HG03565 (cell line): ENCODE measurements around the gene XRN2.
"Not testable (repeated sequence)": the region's sequence is repeated elsewhere in the genome, so short reads cannot be mapped to it uniquely, and the experiment has no call there.

ENCODE experiments used
- ATAC-seq: cut with Tn5 transposase; IDR thresholded peaks from one replicate; pipeline ENCODE4 v1.9.1; 2021; ENCODE audit warnings: mild to moderate bottlenecking, moderate library complexity; ENCODE audit not compliant: unreplicated experiment

The XRN2 gene

GRCh38 chr20:21423712-21424111, 120.6 kb downstream of the XRN2 start:
- ATAC-seq, result not testable (repeated sequence)

- no peak for ATAC-seq
These were observed 121.7 kb downstream of the XRN2 start for GRCh38 chr20:21424846-21425245.

- no peak for ATAC-seq
These were observed 126.9 kb downstream of the XRN2 start for GRCh38 chr20:21430020-21430419.

- ATAC-seq, result no peak
These were observed 129.8 kb downstream of the XRN2 start for GRCh38 chr20:21432911-21433310.

GRCh38 chr20:21433329-21433890, 130.3 kb downstream of the XRN2 start:
- no peak for ATAC-seq

- ATAC-seq, result no peak
These were observed 132.4 kb downstream of the XRN2 start for GRCh38 chr20:21435576-21435975.

DNA sequence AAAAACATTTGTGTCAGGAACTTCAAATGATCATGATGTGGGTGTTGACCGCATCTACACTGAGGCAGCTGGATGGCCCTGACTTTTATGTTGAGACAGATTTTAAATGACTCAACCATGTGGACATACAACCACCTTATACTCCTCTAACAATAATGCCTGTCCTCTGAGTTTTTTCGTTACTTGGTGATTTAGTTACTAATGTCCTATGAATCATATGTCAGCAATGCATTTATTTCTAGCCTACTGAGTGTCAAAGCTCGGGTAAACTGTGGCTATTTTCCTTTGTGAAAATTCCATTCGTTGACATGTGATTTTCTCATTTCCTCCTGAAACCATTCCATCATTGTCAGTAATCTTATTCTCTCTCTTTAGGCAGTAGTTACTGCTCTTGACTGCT, 133.1 kb downstream of the XRN2 start:
- ATAC-seq, result no peak

DNA sequence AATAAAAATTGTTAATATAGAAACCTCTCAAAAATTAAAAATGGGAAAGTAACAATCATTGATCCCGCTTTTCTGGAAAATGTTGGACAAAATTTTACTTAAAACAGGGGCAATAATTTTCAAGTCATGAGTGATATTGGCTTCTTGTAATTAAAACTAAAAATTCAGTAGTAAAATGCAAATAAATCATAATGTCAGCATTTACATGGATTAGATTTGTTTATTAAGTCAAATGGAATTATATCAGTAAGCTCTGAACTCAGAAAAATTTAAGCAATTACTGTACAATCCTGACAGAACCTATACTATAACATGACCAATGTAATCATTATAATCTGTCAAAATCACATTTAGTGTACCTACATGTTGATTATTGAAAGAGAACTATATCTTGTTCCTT, 134.1 kb downstream of the XRN2 start:
- ATAC-seq, result no peak

DNA sequence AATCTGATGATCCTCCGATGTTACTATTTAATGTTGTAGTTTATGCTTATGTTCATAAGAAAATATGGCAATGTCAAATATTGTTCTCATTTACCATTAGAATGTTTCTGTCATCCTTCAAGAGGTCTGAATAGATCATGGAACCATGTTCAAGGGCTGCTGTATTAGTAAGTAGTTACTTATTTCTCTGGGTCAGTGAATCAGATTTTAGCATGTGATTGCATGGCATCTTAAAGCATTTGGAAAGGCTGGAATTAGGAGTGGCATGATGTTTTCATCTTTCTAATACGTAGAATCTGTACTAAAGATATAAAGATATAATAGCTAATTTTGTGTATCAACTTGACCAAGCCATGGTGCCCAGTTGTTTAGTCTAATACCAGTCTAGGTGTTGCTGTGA, 134.7 kb downstream of the XRN2 start:
- no peak for ATAC-seq
